IPS-18a (cell line): ENCODE measurements around the gene CNOT3.
"Not testable (repeated sequence)": the region's sequence is repeated elsewhere in the genome, so short reads cannot be mapped to it uniquely, and the experiment has no call there.

Source experiments
- H3K27ac ChIP-seq: one replicate; pipeline ENCODE4 v1.5.1; 2013; ENCODE audit warnings: low read length
- H3K27me3 ChIP-seq: one replicate; pipeline ENCODE4 v1.6.1; 2013; ENCODE audit warnings: mild to moderate bottlenecking, low read length; ENCODE audit not compliant: control insufficient read depth, insufficient read depth
- H3K36me3 ChIP-seq: one replicate; pipeline ENCODE4 v1.6.1; 2013; ENCODE audit warnings: low read depth, low read length; ENCODE audit not compliant: control insufficient read depth
- H3K4me1 ChIP-seq: one replicate; pipeline ENCODE4 v1.6.1; 2013; ENCODE audit warnings: low read depth, low read length; ENCODE audit not compliant: control insufficient read depth
- H3K4me3 ChIP-seq: one replicate; pipeline ENCODE4 v1.5.1; 2013; ENCODE audit warnings: low read length
- H3K9ac ChIP-seq: one replicate; pipeline ENCODE4 v1.6.1; 2013; ENCODE audit warnings: mild to moderate bottlenecking, low read length, moderate library complexity
- H3K9me3 ChIP-seq: one replicate; pipeline ENCODE4 v1.6.1; 2013; ENCODE audit warnings: low read depth, low read length; ENCODE audit not compliant: control insufficient read depth

Gene CNOT3

GRCh38 chr19:54168174-54168917 is 30.8 kb downstream of the CNOT3 start:
- no peaks in the 10 kb centered on the region for H3K36me3 ChIP-seq
- peaks cover 4% of the 10 kb centered on the region for H3K27me3 ChIP-seq
- no peak overlapping the region for H3K27ac ChIP-seq
- no peaks in the 10 kb centered on the region for H3K9me3 ChIP-seq
- H3K4me3 ChIP-seq, result no peak overlapping the region
- H3K9ac ChIP-seq, result no peak overlapping the region
- peaks cover 1% of the 10 kb centered on the region for H3K4me1 ChIP-seq

- Histone ChIP-seq H3K4me1 (peaks cover 3% of the 10 kb centered on the region), H3K27me3 (no peaks in the 10 kb centered on the region), H3K9me3 (no peaks in the 10 kb centered on the region), H3K4me3 (no peak overlapping the region), H3K27ac (no peak overlapping the region), H3K36me3 (no peaks in the 10 kb centered on the region), H3K9ac (no peak overlapping the region)
Measured at GRCh38 chr19:54169149-54169740, 31.7 kb downstream of the CNOT3 start.

GRCh38 chr19:54171736-54172431 is 34.3 kb downstream of the CNOT3 start:
- H3K27ac ChIP-seq, H3K4me3 ChIP-seq, H3K9me3 ChIP-seq, H3K27me3 ChIP-seq, H3K4me1 ChIP-seq, H3K9ac ChIP-seq, H3K36me3 ChIP-seq: not testable (repeated sequence)

- Histone ChIP-seq H3K9ac (no peak within 1 kb of the TSS), H3K4me3 (peak within 1 kb of the TSS; percentile 39), H3K27ac (no peak within 1 kb of the TSS), H3K36me3 (no peaks in the 10 kb centered on the region), H3K9me3 (no peaks in the 10 kb centered on the region), H3K4me1 (peaks cover 3% of the 10 kb centered on the region), H3K27me3 (no peaks in the 10 kb centered on the region)
Measured at GRCh38 chr19:54172471-54173358, 35.2 kb downstream of the CNOT3 start, which contains the start of gene TMC4. TSS of gene TMC4 (minus strand) at chr19:54173160. CDS start at chr19:54173117, 43 bp downstream.

- Histone ChIP-seq H3K27me3 (no peaks in the 10 kb centered on the region), H3K4me3 (no peak overlapping the region), H3K27ac (no peak overlapping the region), H3K9me3 (no peaks in the 10 kb centered on the region), H3K4me1 (peaks cover 5% of the 10 kb centered on the region), H3K9ac (no peak overlapping the region), H3K36me3 (no peaks in the 10 kb centered on the region)
Measured at GRCh38 chr19:54173359-54173699, 35.8 kb downstream of the CNOT3 start.

DNA sequence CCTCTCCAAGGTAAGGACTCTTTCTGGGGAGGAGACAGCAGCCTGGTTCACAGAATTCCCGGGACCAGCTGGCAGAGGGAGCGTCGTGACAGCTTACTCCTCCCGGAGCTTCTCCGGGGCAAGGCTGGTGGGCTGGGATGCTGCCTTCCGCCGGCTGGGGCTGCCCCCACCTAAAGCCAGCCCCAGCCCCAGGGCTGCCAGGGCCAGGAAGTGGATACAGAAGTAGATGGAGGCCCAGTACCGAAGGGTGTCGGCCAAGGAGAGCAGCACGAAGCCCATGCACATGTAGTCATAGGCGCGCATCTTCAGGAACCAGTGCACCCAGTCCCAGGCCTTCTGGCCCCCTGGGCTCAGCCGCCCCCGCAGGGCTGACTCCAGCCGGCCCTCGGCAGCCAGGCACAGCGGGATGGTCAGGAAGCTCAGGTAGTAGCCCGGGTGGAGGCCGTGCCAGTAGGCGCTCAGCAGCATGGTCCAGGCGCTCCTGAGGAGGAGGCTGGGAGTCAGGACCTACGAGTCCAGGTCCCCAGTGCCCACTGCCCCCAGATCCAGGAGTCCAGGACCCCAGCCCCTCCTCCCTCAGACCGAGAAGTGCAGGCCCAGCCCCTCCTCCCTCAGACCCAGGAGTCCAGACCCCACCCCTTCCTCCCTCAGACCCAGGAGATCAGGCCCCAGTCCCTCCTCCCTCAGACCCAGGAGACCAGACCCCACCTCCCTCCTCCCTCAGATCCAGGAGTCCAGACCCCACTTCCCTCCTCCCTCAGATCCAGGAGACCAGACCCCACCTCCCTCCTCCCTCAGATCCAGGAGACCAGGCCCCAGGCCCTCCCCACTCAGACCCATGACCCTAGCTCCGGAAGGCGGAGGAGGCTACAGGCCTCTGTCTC is 36.6 kb downstream of the CNOT3 start:
- H3K27ac ChIP-seq, result no peak overlapping the region
- H3K9me3 ChIP-seq, result no peaks in the 10 kb centered on the region
- peaks cover 6% of the 10 kb centered on the region for H3K4me1 ChIP-seq
- H3K4me3 ChIP-seq, result no peak overlapping the region
- peaks cover 2% of the 10 kb centered on the region for H3K36me3 ChIP-seq
- no peak overlapping the region for H3K9ac ChIP-seq
- no peaks in the 10 kb centered on the region for H3K27me3 ChIP-seq

- peaks cover 3% of the 10 kb centered on the region for H3K4me1 ChIP-seq
- H3K27me3 ChIP-seq, result no peaks in the 10 kb centered on the region
- no peak overlapping the region for H3K9ac ChIP-seq
- no peaks in the 10 kb centered on the region for H3K9me3 ChIP-seq
- H3K36me3 ChIP-seq, result peaks cover 10% of the 10 kb centered on the region
- H3K27ac ChIP-seq, result no peak overlapping the region
- H3K4me3 ChIP-seq, result no peak overlapping the region
Measured at GRCh38 chr19:54178581-54179261, 41.2 kb downstream of the CNOT3 start.

GRCh38 chr19:54179262-54179852 is 41.8 kb downstream of the CNOT3 start:
- Histone ChIP-seq H3K9me3 (no peaks in the 10 kb centered on the region), H3K9ac (peak overlapping the region; percentile 21), H3K4me1 (peaks cover 3% of the 10 kb centered on the region), H3K36me3 (peaks cover 10% of the 10 kb centered on the region), H3K27me3 (no peaks in the 10 kb centered on the region), H3K27ac (peak overlapping the region; percentile 10), H3K4me3 (no peak overlapping the region)

DNA sequence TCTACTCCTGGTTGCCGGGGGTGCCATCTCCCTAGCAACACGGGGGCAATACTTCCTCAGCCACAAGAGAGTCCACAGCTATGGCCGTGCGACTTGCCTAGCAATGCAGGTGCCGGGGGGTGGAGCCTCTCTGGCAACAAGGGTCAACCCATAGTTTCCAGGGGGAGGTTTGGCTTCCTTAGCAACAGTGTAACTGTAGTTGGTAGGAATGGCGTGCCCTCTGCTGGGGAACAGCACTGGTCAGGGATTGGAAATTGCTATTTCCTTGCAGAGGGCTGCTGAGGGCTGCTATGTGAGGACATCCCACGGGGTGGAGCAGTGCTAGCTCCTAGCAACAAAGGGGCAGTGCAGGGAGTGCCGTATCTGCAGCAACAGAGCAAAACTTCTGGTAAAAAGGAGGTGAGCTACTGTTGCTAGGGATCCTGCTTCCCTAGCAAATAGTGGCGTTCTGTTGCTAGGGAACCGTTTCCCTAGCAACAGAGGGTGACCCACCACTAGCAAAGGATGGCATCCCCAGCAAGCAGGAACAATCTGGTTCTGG is 42.4 kb downstream of the CNOT3 start:
- Histone ChIP-seq H3K4me3 (no peak overlapping the region), H3K9ac (peak overlapping the region; percentile 26), H3K27ac (no peak overlapping the region), H3K4me1 (peaks cover 3% of the 10 kb centered on the region), H3K27me3 (no peaks in the 10 kb centered on the region), H3K9me3 (no peaks in the 10 kb centered on the region), H3K36me3 (peaks cover 10% of the 10 kb centered on the region)

- Histone ChIP-seq H3K9me3 (no peaks in the 10 kb centered on the region), H3K36me3 (peaks cover 14% of the 10 kb centered on the region), H3K4me1 (peaks cover 3% of the 10 kb centered on the region), H3K4me3 (no peak overlapping the region), H3K27ac (no peak overlapping the region), H3K27me3 (no peaks in the 10 kb centered on the region), H3K9ac (peak overlapping the region; percentile 26)
Measured at GRCh38 chr19:54180691-54181091, 43.1 kb downstream of the CNOT3 start.
